HG03280 (cell line): Measurements from ENCODE around the gene NPS.

Experiments
- ATAC-seq: cut with Tn5 transposase; IDR thresholded peaks from one replicate; pipeline ENCODE4 v1.9.1; 2021; ENCODE audit warnings: mild to moderate bottlenecking, moderate library complexity; ENCODE audit not compliant: unreplicated experiment

NPS gene

DNA sequence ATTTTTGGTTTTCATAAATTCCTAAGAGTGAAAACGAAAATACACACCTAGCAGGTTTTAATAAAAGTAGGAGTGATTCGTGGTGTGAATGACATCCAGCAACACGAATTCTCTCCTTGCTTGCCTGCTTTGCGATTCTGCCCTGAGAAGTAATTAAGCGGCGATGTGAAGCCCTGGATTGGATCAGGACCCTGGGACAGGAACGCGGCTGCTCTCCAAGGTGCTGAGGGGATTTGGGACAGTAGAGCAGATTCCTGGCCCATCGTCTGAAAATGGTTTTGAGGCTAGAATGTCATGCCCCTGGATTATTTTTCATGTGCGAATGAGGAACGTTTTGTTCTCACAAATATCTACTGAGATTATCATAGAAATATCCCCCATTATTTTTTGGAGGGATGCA is 7.8 kb downstream of the NPS start:
- no peak for ATAC-seq

DNA sequence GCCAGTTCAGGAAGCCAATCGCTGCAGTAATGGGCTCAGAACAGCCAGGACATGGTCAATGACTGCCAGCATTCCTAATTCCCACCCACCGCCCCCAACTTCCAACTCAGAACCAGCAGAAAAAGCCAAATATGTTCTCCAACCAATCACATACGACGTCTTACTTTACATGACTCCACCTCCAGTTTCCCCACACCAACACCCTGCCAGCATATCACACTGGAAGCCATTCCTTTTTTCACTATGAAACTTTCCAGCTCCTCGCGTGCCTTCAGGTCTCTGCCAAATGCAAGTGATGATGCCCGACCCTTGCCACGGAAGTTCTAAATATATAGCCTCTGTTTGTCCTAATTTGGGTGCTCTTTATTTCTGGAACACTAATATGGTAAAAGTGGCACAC is 12.5 kb downstream of the NPS start:
- ATAC-seq: no peak

DNA sequence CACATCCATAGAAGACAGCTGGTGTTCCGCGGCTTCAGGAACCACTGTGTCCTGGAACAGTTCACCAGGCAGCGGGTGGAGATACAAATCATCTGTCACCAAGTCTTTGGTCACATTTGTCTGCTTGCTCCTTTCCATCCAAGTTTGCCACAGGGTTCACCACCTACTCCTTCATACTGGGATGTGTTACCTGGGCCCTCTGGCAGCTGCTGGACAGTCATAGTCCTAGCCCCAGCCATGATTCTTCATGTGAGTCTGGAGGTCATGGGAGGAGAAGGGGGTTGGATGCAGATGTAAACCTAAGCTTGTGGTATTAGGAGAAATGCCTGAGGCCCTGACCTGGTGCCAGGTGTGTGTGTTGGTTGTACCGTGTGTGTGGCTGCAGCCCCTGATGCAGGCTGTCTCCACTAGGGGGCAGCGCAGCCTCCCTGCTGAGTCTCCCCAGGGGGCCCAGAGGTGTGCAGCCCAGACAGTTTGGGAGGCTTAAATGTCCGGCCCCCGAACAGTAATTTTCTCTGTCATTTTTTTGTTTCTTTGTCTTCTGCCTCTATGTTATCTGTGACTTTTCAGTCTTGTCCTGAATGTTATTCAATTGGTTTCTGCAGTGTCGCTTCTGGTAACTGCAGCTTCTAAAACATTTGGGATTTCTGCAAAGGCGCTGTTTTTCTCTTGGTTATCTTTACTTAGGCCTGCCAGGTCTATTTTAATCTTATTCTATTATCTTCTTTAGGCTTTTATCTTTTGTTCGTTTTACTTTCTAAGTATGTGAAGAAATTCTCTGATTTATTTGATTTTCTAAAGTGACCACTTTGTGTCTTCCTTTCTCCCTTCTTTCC is 14.8 kb downstream of the NPS start:
- no peak for ATAC-seq

DNA sequence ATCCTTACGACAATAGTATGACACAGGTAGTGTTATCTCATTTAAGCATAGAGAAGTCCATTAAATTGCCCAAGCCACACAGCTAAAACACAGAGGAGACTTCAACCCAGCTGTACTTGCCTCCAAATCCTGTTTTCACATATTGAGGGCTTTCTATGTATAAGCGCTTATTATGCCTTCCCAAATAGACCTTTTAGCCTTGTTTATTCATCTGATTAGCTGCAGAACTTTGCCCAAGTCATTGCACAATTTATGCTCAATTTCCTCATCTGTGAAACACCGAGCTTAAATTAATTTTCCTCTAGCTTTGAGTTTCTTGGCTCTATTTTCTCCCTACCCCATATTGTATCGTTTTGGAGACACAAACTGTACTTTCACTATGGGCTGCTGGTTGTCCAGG is 15.5 kb downstream of the NPS start:
- no peak for ATAC-seq

DNA sequence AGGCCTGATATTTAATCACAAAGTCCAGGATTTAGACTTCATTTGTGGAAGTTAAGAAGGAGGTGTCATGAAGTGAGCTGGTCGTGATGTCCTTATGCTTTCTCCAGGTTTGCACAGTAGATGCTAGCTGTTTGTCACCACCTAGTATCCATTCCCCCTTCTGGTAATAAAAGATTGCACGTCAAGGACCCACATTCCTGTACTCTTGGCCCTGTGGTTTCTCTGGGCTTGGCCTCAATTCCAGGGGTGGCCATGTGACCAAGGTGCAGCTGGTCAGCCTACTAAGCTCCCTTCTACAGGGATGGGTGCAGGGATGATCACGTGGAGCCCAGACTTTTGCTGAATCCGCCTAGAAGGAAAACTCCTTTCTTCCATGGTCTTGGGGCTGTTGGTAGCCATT is 16.5 kb downstream of the NPS start:
- ATAC-seq: no peak

DNA sequence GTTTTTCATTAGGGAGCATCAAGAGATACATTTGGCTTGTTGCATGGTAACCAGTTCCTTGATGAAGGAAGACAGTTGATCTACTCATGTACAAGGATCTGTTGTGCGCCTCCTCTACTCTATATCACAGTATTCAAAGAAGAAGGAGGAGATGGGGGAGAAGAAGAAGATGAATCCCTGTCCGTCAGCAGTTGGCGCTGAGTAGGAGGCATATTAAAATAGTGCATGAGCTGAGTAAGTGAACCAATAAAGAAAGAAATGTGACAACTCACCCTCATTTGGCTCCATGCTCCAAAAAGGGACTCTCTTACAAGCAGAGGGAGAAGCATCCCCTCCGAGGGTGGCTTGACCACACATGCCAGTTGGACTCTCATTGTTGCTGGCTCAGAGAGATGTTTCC is 20.1 kb downstream of the NPS start:
- ATAC-seq: no peak

DNA sequence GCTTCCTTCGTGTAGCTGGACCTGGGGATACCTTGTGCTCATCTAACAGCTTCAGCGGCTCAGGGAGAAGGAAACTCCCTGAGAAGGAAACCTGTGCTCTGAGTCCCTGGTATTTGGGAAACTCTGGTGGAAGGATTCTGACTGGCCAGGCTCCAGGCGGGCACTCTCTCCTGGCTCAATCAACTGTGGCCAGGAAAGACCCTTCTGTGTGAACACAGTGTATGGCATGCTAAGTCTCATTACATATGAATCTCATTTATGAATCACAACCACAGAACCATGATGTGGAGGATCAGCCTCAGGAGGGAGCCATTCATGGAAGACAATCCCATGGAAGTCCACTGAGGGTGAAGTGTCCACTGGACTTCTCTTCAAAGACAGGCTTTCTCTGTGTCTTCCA is 20.9 kb downstream of the NPS start:
- ATAC-seq: no peak

DNA sequence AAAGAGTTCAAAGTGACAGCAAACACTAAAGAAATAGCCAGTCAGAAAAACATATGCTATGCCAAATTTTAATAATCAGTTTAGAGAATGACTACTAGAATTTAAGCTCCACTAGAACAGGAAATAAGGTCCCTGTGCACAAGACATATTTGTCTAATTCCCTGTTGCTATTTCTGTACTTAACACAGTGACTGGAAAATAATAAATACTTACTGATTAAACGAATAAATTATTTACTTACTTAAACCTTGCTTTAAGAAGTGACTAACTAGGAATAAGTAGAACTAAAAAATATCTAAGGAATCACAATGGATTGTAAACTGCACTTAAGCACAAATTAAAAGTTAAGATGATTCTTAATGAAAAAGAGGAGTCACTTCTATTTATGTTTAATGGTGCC is 22.3 kb downstream of the NPS start:
- ATAC-seq: no peak

DNA sequence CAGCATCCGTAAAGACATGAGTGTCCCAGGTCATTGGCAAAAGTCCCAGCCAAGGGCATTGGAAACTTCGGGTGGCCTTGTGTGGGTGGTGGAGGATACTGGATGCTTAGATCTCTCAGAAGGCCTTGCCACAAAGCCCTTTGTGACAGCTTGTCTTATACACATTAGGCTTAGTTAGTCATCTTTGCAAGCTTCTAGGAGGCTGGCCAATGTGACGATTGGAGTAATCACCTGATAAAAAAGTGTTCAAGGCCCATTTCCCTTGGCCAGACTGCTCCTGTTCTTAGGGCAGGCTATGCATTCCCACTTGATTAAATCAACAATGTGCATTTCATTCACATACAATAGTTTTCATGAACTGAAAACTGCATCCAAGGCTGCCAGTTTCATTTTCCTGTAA is 26.9 kb downstream of the NPS start:
- ATAC-seq: no peak

DNA sequence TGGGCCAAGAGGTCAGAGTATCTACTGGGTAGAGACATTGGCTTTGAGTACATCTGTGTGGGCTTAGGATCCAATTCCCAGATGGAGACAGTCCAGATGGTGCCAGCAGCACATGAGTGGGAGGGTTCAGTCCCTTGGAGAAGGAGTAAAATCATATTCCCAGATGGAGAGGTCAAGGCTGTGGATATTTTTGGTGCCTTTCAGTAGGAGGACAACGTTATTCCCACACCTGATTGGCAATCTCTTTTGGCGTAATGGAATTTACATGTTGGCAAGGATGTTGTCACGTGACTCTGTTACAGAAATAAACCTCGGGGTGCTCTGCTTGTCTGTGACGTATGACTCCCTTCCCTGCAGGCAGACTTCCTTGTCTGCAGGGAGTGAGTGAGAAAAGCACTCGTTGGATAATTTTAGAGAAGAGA is 27.6 kb downstream of the NPS start:
- no peak for ATAC-seq

DNA sequence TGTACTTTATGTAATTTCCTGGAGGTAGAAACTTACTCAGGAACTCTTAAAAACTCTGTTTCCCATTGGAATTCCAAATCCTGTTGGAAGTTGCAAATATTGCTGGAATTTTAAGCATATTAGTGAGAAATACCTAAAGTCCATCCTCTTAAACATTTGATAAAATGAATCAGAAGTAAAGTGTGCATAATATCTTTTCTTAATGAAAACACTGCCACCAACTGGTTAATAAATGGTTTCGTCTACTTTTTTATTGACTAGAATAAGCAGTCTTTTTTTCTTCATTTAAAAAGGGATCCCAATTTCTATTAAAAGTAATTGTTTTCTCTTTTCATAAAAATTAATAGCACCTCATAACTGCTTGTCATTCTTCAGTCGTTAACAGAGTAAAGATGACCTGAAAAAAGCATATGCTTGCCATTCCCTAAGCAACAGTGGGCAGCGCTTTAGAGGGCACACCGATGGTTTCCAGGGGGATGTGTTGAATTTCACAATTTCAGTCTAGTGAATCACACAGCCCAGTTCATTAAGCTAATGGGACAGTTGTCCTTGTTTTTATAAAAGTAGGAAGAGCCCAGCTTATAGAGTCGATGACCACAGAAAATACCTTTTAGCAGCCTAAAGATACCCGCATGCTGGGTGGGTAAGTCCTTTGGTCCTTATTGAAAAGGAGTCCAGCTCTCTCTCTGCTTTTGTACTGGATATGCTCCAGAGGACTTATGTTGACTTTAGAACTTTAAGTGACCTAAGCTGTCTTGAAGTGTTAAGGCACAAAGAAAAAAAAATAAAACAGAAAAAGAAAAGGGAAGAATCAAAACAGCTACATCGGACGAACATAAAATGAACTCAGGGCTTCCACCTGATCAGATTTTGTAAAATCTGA is 28.5 kb downstream of the NPS start:
- no peak for ATAC-seq

DNA sequence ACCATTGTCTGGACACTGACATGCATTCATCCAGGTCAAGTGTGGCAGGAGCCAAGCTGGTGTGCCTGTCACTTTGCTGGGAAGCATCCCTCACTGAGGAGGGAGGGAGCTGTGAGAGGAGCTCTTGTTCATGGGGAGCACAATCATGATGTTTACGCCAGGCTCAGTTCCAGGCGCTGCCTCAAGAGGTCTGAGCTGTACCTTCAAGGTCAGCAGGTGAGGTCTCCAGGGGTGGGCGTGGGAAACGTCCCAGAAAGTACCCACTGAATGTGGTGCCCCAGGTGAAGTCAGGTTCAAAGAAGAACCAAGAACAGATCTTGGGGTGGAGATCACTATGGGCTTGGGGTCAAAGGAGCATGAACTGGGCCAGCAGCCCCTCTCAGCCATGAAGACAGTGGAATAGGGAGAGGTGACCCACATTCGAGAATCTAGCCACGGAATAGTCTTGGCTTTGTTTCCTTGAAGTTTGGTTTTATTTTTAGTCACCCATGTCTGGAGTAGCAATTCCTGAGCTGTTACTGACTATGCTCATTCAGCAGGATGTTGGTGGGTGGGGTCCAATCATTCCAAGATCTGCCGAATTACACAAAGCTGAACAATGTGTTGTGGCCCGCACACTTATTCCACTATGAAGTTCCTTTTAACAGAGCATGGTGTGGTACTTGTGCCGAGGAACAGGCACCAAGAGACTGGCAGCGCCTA is 29.3 kb downstream of the NPS start:
- no peak for ATAC-seq

DNA sequence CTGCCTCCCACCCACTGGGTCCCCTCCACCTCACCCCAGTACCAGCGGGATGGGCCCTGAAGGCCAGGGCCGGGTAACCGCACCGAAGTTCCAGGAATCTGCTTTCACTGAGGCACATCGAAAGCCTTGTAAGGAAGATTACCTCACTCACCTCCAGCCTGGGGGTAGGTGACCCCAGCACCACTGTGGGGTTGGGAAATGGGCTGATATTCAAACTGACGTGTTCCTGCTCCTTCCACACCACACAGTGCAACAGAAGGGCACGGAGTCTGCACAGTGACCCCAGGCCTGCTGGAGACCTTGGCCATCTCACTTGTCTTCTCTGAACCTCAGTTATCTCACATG is 29.8 kb downstream of the NPS start:
- no peak for ATAC-seq

DNA sequence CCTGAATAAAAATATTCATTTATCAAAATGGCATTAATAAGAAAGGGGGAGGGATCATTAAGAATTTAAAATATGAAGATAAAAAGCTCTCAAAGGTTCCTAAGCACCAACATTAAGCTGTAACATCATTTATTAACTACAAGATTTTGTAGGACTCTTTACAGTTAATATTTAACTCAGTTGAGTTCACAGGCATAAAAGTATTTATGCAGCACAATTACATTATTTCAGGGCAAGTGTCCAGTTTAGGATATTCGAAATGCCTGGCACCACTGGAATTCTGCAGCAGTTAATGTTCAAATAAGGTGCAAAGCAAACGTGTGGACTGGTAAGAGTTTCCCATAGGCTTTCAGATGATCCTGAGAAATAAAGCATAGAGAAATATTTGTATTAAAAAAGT is 30.5 kb downstream of the NPS start:
- no peak for ATAC-seq

DNA sequence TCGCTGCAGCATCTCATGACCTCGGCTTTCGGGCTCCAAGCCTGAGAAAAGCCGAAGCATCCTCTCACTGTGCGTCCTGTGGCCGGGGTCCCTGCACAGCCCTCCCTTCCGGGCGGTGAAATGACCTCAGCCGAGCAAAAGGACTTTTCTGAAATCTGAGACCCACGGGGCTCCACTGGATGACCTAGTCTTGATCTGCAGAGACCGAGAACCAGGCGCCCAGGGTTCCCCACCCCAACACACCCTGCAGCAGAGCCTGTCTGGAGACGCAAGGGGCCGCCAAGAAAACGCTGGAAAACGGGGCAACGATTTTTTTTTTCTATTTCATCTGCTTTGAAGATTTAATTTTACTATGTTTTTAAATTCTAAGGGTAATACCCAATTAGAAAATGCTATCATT is 31.7 kb downstream of the NPS start:
- no peak for ATAC-seq

DNA sequence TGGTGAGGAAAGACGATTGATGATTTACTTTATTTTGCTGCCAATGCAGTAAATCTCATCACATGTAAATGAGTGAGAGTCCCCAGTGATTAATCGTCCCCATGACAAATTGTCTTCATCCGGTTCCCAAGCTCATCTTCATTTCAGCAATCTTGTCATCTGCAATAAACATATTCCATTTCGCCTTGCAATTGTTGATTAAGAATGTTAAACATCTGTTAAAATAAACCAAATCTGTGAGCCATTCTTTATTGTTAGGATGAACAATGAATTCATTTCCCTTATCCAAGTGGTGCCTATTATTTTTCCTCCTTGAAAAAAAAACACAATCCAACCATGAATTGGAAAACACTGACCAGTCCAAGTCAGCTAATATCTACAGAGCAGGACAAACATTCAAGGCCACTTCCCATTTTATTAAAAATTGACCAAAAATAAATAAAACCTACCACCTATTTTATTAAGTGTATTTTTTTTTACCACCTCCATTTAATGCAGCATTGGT is 36.5 kb downstream of the NPS start:
- no peak for ATAC-seq

DNA sequence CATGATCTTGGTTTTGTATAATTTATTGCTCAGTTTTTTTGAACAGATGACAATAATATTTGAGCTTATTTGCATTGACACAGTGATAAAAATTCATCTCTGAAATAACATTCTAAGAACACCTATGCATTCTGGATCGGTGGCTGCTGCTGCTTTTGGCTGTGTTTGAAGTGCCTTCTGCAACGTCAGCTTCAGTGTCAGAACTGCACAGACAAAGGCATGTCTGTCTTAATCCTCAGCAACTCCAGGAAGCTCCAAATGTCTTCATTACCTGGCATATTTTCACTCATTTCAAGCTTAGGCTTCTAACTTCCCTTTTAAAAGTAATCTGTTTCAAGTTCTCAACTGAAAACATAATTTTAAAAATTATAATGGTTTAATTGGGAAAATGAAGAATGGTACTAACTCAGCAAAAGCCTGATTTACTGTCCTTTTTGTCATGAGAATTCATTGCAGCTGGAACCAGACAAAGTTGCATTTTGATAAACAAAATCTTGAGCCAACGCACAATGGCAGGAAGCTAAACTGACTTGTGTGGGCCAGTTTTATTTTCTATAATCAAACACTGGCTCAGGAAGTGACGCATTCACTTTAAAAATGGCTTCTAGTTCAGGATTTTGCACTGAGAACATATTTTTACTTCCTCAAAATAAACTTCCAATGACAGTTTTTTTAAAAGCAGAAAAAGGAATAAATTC is 38.7 kb downstream of the NPS start:
- no peak for ATAC-seq

DNA sequence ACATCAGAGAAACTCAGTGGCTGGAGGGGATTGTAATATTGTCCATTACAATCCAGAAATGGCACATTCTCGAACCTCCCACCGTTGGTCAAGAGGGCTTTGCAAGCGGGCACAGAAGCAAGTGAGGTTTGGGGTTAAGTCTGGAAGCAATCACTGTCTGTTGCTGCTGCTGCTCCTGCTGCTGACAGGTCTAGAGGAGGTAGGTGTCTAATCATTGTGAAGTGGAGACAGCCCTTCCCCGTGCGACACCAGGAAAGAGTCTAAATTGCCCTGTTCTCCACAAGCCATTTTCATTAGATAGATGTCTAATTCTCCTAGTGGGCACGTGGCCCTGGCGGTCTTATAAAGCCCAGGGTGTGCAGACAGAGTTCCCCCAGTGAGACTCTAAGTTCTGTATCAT is 43.5 kb downstream of the NPS start:
- no peak for ATAC-seq

DNA sequence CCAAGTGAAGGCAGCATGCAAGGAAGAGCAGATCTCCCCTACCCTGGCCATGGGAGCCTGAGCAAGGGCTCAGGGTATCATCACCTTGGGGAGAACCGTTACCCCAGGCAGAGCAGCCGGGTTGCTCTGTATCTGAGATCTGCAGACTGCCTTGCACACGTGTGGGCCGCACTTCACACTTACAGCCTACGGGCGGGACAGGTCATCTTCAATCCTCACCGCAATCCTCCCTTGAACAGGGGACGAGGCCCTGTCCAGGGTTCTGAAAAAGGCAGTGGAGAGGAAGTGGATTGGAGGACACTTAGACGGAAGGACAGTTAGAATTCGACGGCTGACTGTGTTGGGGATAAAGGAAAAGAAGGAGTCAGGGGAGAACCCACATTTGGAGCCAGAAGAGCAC is 51.4 kb downstream of the NPS start:
- ATAC-seq: no peak
